Osteoblast (primary cell): Measurements from ENCODE around the gene GPR42. TPM values are rescaled to one million over a fixed set of nuclear protein-coding genes. Genes with fewer than 3 reads are reported as not detected.

Source experiments
- DNase-seq: peaks from one replicate; pipeline ENCODE4 v3.0.0; 2011; ENCODE audit warnings: low spot score, mixed read lengths; ENCODE audit not compliant: insufficient read length; ENCODE audit errors: missing footprints
- H2AFZ ChIP-seq: 2 replicates; pipeline ENCODE4 v1.6.0; 2011; ENCODE audit warnings: mild to moderate bottlenecking, low read length
- H3K27ac ChIP-seq: 2 replicates; pipeline ENCODE4 v1.5.1; 2011; ENCODE audit warnings: mild to moderate bottlenecking, low read depth, low read length, moderate library complexity
- H3K27me3 ChIP-seq: 2 replicates; pipeline ENCODE4 v1.6.0; 2012; ENCODE audit warnings: mild to moderate bottlenecking, control low read depth, inconsistent platforms, low read length, moderate library complexity; ENCODE audit not compliant: insufficient read depth
- H3K36me3 ChIP-seq: 2 replicates; pipeline ENCODE4 v1.5.1; 2011; ENCODE audit warnings: mild to moderate bottlenecking, low read length, control low read depth, moderate library complexity; ENCODE audit not compliant: insufficient read depth
- H3K4me1 ChIP-seq: 2 replicates; pipeline ENCODE4 v1.5.1; 2011; ENCODE audit warnings: mild to moderate bottlenecking, low read length, control low read depth, moderate library complexity; ENCODE audit not compliant: insufficient read depth
- H3K4me2 ChIP-seq: 2 replicates; pipeline ENCODE4 v1.6.0; 2011; ENCODE audit warnings: mild to moderate bottlenecking, low read length; ENCODE audit not compliant: insufficient read depth
- H3K4me3 ChIP-seq: fragments of 200-600 bp; sonication (generic); 3 replicates; pipeline ENCODE4 v1.5.1; 2012; ENCODE audit warnings: mild to moderate bottlenecking, low read length, inconsistent platforms; ENCODE audit not compliant: insufficient read depth
- H3K79me2 ChIP-seq: 2 replicates; pipeline ENCODE4 v1.6.0; 2012; ENCODE audit warnings: mild to moderate bottlenecking, low read length, control low read depth, inconsistent platforms; ENCODE audit not compliant: insufficient read depth
- H3K9me3 ChIP-seq: 2 replicates; pipeline ENCODE4 v1.5.1; 2011; ENCODE audit warnings: low read depth, low read length, control low read depth
- H4K20me1 ChIP-seq: 2 replicates; pipeline ENCODE4 v1.6.0; 2012; ENCODE audit warnings: mild to moderate bottlenecking, low read length, control low read depth; ENCODE audit not compliant: insufficient read depth
- total RNA-seq: library from RNA; depleted of rRNA; stranded (reverse); fragments of >200 nt; gene quantifications from 2 replicates; pipeline ENCODE4 v1.2.3, GENCODE V29; 2012
- TF ChIP-seq, protein P1 (sequence below): IDR thresholded peaks from 2 replicates; pipeline ENCODE4 v1.5.1; 2011; ENCODE audit warnings: mild to moderate bottlenecking, low read depth, low read length, moderate library complexity; ENCODE audit errors: extremely low read depth

The GPR42 gene
- total RNA-seq, 1 donor, result not detected

- Histone ChIP-seq H4K20me1 (no peaks in the 10 kb centered on the region), H3K4me2 (no peak overlapping the region), H3K4me3 (no peak overlapping the region), H3K79me2 (no peaks in the 10 kb centered on the region), H3K27ac (no peak overlapping the region), H3K36me3 (no peaks in the 10 kb centered on the region), H3K27me3 (peaks cover 6% of the 10 kb centered on the region), H3K4me1 (no peaks in the 10 kb centered on the region), H2AFZ (no peak overlapping the region), H3K9me3 (no peaks in the 10 kb centered on the region)
- TF ChIP-seq, protein P1, sequence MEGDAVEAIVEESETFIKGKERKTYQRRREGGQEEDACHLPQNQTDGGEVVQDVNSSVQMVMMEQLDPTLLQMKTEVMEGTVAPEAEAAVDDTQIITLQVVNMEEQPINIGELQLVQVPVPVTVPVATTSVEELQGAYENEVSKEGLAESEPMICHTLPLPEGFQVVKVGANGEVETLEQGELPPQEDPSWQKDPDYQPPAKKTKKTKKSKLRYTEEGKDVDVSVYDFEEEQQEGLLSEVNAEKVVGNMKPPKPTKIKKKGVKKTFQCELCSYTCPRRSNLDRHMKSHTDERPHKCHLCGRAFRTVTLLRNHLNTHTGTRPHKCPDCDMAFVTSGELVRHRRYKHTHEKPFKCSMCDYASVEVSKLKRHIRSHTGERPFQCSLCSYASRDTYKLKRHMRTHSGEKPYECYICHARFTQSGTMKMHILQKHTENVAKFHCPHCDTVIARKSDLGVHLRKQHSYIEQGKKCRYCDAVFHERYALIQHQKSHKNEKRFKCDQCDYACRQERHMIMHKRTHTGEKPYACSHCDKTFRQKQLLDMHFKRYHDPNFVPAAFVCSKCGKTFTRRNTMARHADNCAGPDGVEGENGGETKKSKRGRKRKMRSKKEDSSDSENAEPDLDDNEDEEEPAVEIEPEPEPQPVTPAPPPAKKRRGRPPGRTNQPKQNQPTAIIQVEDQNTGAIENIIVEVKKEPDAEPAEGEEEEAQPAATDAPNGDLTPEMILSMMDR, result no peak
- DNase-seq, result no peak
These were observed 29.2 kb upstream of the GPR42 start for GRCh38 chr19:35341565-35342225.

- no peak for DNase-seq
- Histone ChIP-seq H3K9me3 (no peaks in the 10 kb centered on the region), H3K27ac (no peak overlapping the region), H3K36me3 (no peaks in the 10 kb centered on the region), H3K4me3 (no peak overlapping the region), H3K79me2 (no peaks in the 10 kb centered on the region), H3K4me2 (no peak overlapping the region), H2AFZ (no peak overlapping the region), H4K20me1 (no peaks in the 10 kb centered on the region), H3K4me1 (no peaks in the 10 kb centered on the region), H3K27me3 (peaks cover 6% of the 10 kb centered on the region)
- TF ChIP-seq, protein P1, result no peak
These were observed 28.4 kb upstream of the GPR42 start for GRCh38 chr19:35342430-35342829.

- no peaks in the 10 kb centered on the region for H3K9me3 ChIP-seq
- no peaks in the 10 kb centered on the region for H4K20me1 ChIP-seq
- DNase-seq, result no peak
- H3K27ac ChIP-seq, result no peak overlapping the region
- H2AFZ ChIP-seq, result no peak overlapping the region
- no peaks in the 10 kb centered on the region for H3K4me1 ChIP-seq
- H3K4me2 ChIP-seq, result no peak overlapping the region
- peaks cover 5% of the 10 kb centered on the region for H3K27me3 ChIP-seq
- TF ChIP-seq, protein P1, result no peak
- no peaks in the 10 kb centered on the region for H3K79me2 ChIP-seq
- H3K4me3 ChIP-seq, result no peak overlapping the region
- no peaks in the 10 kb centered on the region for H3K36me3 ChIP-seq
These were observed 26.3 kb upstream of the GPR42 start for GRCh38 chr19:35344511-35345031.

GRCh38 chr19:35345671-35346111 is 25.2 kb upstream of the GPR42 start:
- Histone ChIP-seq H3K79me2 (no peaks in the 10 kb centered on the region), H3K36me3 (no peaks in the 10 kb centered on the region), H3K27me3 (no peaks in the 10 kb centered on the region), H3K27ac (no peak overlapping the region), H3K9me3 (no peaks in the 10 kb centered on the region), H3K4me3 (no peak overlapping the region), H3K4me2 (no peak overlapping the region), H3K4me1 (no peaks in the 10 kb centered on the region), H2AFZ (no peak overlapping the region), H4K20me1 (no peaks in the 10 kb centered on the region)
- TF ChIP-seq, protein P1, result no peak
- DNase-seq, result no peak
